Thymus (tissue), 2 donors: Measurements from ENCODE around the gene ENTPD5. TPM values are rescaled to one million over a fixed set of nuclear protein-coding genes. Genes with fewer than 3 reads are reported as not detected.

Source experiments
- polyA plus RNA-seq: library from polyadenylated mRNA; stranded (reverse); fragments of 200-250 nt; gene quantifications from one replicate; pipeline ENCODE4 v1.2.3, GENCODE V29; 2013
- total RNA-seq: library from RNA; stranded (reverse); fragments of 120-200 nt; gene quantifications from one replicate; pipeline ENCODE4 v1.2.4, GENCODE V29; 2013
- donor health status: healthy.

The ENTPD5 gene
- total and polyA plus RNA-seq, 2 donors = 3.5 to 6.2 TPM

Other genes starting within 250 kb of the ENTPD5 start
- 4.9 TPM for gene PTGR2, start 167.5 kb downstream of the ENTPD5 start, total RNA-seq
- gene PTGR2, start 167.5 kb downstream of the ENTPD5 start, polyA plus RNA-seq = 7.9 TPM
- 45.0 TPM for gene ZNF410, start 132.4 kb downstream of the ENTPD5 start, total RNA-seq
- gene ZNF410, start 132.4 kb downstream of the ENTPD5 start, polyA plus RNA-seq = 53.4 TPM
- 1.7 TPM for gene FAM161B, start 69.2 kb downstream of the ENTPD5 start, total RNA-seq
- 4.1 TPM for gene FAM161B, start 69.2 kb downstream of the ENTPD5 start, polyA plus RNA-seq
- gene COQ6, start 69.0 kb downstream of the ENTPD5 start, total RNA-seq = 13.3 TPM
- 19.5 TPM for gene COQ6, start 69.0 kb downstream of the ENTPD5 start, polyA plus RNA-seq
- 4.2 TPM for gene BBOF1, start 61 bp upstream of the ENTPD5 start, total RNA-seq
- 5.1 TPM for gene BBOF1, start 61 bp upstream of the ENTPD5 start, polyA plus RNA-seq
- gene ALDH6A1, start 65.2 kb upstream of the ENTPD5 start, total RNA-seq = 8.6 TPM
- gene ALDH6A1, start 65.2 kb upstream of the ENTPD5 start, polyA plus RNA-seq = 9.2 TPM
- gene LIN52, start 65.7 kb upstream of the ENTPD5 start, total RNA-seq = 11.6 TPM
- 8.9 TPM for gene LIN52, start 65.7 kb upstream of the ENTPD5 start, polyA plus RNA-seq
- 0.05 TPM for gene VSX2, start 220.2 kb upstream of the ENTPD5 start, total RNA-seq
- gene VSX2, start 220.2 kb upstream of the ENTPD5 start, polyA plus RNA-seq = 0.14 TPM